HG03064 (cell line): ENCODE data around the gene KIF26A.

Source experiments
- ATAC-seq: cut with Tn5 transposase; IDR thresholded peaks from one replicate; pipeline ENCODE4 v1.9.1; 2021; ENCODE audit warnings: low read depth; ENCODE audit not compliant: unreplicated experiment

KIF26A gene

DNA sequence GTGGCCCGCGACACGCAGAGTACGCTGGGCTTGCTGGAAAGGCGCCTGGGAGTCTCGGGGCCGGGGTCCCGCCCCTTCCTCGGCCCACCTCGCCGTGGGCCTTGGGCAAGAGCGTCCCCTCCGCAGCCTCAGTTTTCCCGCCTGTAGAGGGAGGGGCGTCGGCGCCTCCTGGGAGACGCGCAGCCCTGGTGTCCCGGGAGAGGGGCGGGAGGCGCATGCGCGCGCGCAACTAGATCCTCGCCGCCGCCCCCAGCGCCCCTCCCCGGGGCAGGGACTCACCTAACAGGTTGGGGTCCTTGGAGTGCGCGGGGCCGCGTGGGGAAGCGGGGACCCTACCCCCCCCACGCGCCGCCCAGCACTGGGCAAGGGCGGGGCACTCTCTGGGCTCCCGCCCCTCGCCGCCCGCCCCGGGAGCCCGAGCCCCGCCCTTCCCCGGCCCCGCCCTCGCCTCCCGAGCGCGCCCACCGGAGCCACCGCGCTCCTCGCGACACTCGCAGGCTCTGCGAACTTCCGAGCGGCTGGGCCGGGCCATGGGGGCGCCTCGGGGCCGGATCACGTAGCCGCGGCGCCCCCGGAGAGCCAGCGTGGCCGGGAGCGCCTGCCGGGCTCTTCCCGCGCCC lies at the start of gene KIF26A:
TSS of gene KIF26A (plus strand) at position 490 of the 620 bp plus-strand sequence. CDS start 136 bp downstream, outside the sequence.
- no peak for ATAC-seq

DNA sequence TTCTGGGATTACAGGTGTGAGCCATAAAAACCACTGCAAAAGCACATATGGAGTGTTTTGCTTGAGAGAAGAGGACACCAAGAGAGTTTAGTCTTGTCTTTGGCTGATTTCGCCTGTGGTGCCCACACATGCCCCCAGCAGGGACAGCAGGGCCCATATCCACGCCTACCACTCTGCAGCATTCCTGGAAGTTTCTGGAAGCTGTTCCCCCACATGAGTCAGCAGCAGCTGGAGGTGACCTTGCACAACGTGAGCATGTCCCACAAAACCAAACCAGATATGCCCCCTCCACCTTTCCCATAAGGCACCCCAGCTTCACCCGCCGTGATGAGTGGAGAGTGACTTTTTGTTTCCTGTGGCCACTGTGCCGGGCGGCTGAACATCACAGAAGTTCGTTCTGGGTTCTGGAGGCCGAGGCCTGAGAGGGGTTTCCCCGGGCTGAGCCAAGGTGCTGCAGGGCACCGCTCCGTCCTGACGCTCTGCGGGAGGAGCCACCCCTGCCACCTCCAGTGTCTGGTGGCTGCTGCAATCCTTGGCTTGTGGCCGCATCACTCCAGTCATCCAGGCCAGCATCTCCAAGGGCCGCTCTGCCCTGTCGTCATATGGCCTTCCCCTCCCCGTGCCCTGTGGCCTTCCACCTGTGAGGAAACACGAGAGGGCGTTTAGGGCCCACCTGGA lies 48.2 kb upstream of the KIF26A start:
- ATAC-seq = no peak

DNA sequence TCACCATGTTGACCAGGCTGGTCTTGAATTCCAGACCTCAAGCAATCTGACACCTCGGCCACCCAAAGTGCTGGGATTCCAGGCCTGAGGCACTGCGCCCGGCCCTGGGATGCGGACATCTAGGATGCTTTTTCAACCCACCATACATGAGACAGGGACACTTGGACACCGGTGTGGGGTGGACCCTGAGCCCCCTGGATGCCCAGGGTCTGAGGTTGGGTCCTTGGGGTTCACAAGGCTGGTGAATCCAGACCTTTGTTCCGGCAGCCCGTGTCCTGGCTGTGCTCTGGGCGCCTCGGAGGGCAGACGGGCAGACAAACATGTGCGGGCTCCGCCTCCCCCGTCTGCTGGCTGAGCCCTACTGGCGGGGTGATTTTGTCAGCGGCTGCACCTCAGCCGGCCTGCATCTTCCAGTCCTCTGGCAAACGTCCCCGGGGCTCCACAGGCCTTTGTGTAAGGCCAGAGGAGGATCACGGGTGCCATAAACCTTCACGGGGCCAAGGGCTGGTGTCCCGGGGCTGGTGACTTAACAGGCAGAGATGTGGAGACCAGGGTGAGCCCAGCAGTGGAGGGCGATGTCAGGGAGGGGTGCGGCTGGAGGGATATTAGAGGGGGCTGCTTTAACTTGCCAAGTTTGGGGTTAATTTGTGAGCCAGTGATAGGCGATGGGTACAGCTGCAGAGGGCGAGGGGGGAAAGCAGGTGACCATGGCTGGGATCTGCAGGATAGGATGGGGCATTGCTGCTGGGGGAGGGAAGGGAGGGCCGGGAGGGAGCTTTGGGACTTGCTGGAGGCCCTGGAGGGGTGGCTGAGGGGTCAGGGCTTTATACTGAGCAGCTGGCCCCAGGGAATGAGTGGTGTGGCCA lies 47.1 kb upstream of the KIF26A start:
- no peak for ATAC-seq

DNA sequence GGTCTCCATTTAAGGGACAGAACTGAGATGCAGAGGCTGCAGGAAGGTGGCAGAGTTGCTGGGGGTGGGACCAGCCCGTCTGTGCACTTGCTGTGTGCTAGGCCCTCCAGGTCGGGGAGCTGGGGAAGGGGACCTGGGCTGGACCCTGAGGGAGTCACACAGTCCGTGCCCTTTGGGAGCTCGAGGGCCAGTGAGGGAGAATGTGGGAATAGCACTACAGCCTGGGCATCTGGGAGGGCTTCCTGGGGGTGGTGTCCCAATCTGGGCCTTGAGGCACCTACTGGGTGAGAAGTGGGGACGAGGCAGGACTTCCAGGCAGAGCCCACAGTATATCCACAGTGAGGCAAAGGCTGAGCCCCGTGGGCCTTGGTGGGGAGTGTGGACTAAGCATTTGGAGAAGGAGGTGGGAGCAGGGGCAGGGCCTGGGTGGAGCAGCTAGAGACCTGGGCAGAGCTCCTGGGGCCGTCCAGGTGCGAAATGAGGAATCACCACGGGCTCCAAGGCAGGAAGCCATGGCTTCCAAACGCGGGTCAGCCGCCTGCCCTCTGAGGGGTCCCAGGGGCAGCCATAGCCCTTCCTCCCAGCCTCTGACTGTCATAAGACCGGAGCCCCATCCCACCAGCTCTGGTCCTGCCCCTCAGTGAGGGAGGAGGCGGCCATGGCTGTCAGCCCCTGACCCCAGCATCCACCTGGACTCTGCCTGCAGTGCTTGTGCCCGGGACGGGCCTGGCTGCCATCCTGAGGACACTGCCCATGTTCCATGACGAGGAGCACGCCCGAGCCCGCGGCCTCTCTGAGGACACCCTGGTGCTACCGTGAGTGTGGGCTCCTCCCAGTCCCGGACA lies 46.2 kb upstream of the KIF26A start:
- ATAC-seq = no peak

DNA sequence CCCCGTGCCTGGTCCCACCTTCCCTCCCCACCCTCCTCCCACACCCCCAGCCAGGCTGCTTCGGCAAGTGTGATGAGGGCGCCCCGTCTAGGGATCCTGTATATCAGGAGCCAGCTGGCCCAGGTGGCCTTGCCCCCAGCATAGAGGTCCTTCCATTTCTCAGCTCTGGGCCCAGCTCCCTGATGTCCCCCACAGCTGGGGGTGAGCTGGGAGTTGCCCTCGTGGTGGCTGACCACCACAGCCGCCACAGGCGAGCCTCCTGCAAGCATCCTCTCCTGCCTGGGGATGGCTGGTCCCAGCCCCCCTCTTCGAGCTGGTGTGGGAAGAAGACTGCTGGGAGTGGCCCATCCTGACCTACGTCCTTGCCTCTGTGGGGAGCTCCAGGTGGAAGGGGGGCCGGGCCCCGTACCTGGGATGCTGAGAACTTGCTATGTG lies 45.4 kb upstream of the KIF26A start:
- ATAC-seq = no peak

DNA sequence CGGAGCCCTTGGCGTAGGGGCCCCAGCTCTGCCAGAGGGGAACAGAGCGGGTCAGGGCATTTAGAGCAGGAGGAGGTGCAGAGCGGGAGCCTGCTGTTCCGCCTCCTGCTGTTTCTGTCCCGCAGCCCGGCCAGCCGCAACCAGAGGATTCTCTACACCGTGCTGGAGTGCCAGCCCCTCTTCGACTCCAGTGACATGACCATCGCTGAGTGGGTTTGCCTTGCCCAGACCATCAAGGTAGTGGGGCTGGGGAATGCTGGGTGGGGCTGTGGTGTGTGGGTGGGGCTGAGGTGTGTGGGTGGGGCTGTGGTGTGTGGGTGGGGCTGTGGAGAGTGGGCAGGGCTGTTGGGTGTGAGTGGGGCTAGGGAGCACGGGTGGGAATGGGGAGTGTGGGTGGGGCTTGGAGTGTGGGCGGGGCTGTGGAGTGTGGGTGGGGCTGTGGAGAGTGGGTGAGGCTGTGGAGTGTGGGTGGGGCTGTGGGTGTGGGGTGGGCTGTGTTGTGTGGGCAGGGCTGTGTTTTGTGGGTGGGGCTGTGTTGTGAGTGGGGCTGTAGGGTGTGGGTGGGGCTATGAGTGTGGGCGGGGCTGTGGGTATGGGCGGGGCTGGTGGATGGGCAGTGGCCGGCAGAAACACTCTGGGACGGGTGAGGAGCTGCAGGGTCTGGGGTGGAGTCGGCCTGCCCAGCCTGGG lies 44.9 kb upstream of the KIF26A start:
- no peak for ATAC-seq

DNA sequence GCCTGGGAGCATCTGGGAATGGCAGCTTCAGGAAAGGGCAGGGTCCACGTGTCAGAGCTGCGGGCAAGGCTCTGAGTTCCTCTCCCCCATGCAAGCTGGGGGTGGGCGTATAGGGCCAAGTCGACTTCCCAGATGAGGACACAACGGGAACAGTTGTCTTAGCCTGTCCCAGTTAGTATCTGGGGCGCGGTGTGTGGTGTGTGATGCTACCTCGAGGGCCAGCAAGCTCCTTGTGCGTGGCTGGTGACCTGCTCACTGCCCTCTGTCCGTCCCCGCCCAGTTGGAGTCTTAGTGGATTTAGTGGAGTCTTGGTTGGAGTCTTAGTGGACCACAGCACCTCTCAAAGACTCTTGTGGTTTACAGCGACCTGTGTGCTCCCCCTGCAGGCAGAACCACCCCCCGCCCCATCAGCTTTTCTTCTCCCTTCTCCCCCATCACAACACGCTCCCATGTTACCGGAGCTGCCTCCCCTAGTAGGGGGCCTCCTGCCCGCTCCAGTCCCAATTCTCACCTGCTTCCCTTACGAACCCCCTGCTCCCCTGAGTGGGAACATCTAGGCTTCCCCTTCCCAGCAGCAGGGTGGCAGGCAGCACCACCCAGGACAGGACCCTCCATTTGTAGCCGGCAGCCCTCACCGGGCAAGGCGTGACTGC lies 44.2 kb upstream of the KIF26A start:
- no peak for ATAC-seq

DNA sequence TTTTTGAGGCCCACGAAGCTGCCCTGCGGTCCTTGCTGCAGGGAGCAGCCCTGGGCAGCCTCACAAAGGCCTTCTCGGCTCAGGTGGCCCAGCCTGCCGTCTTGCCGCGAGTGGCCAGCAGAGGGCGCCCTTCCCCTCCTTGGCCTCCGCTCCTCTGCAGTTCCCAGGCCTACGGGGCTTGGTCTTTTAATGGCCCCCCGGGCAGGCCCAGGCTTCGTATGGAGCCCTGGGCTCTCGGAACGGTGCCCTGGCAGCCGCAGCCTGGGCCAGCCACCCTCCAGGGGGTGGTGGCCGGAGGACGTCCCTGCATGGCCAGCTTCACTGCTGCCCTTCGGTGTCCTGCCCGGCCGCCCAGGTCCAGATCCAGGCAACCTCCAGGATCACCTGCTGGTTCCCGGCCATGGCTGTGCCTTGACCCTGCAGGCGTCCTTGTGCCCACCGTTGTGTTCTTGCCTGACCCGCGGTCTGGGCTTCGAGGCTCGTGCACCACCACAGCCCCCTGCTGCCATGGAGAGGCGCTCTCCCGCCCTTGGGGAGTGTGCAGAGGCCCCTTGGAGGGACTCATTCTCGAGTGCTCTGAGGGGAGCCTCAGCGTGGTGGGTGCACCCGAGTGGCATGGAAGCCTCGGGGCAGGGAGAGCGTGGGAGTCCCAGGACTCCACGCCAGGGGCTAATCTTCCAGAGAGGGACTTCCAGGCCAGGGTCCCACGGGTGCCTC lies 43.5 kb upstream of the KIF26A start:
- no peak for ATAC-seq

DNA sequence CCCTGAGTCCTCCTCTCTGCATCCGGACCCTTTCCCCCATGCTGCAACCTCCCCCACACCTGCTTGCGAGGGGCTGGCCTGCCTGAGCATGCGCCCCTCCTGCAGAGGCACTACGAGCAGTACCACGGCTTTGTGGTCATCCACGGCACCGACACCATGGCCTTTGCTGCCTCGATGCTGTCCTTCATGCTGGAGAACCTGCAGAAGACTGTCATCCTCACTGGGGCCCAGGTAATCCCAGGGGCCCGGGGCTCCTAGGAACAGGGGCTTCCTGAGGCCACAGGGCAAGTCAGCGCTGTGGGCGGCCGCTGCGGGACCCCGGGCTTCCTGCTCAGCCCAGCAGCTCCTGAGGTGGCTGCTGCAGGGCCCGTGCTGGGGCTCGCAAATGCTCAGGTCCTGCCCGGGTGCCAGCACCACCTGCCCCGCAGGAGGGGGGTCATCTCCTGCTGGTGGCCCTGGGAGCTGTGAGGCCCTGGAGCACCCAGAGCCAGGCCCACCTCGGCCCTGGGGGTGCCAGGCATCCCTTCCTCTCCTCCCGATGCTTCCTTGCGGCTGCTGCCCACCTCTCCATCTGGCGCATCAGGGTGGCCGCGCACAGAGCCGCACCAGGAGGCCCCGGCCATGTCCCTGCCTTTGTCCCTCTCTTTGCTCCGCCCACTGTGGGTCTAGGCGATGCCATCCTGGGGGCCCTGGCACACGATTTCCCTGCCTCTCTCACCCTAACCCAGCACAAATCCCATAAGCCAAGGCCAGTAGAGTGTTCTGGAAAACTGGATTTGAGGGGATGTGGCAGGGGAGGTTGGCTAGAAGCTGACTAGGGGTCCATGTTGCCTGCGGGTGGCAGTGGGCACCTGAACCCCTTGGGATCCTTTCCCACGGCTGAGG lies 42.7 kb upstream of the KIF26A start:
- no peak for ATAC-seq

DNA sequence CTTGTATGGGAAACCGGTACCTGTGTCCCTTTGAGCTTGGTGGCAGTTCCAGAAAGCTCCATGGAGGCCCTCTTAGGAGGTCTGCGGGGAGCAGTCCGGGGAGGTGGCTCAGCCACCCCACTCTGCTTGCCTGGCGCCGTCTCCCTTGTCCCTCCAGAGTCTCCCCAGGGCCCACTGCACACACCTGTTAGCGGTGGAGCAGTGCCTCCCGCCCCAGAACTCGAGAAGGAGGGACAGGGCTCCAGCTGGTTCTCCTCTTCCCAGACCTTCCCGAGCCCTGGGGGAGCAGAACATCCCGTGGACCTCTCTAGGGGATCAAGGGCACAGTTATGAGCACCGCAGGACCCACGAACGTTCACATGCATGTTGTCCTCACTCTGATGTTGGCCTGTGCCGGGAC lies 42.1 kb upstream of the KIF26A start:
- ATAC-seq = no peak

DNA sequence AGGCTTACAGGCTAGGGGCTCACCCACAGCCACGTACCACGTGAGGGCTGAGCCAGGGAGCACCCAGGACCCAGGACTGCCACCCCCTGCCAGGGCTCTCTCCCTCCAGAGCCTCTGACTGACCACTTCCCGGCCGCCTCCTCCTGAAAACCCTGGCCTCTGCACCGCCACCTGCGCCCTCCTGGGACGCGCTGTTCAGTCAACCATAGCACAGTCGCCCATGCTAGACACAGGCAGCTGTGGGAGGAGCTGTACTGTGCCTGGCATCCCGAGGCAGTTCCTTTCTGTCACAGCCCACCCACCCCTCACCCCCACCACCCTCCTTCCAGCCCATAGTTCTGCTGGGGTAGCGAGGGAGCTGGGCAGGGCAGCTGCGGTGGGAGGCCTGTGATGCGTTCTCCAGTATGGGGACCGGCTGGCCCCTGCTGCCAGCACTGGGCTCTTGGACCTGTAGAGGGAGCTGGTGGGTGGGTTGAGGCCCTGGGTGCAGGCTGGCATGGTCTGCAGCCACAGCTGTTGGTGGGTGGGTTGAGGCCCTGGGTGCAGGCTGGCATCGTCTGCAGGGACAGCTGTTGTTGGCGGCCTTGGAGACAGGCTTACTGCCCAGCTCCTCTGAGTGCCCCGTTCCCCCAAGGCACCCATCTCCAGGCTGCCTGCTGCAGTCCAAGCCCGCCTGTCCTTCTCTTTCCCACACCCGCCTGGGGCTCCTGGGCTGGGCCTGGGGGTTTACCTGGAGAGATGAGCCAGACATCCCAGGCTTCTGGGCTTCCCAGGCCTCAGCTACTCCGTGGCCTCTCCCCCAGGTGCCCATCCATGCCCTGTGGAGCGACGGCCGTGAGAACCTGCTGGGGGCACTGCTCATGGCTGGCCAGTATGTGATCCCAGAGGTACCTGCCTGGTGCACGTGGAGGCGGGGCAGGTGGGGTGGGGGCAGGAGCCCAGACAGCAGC lies 41.4 kb upstream of the KIF26A start:
- no peak for ATAC-seq

DNA sequence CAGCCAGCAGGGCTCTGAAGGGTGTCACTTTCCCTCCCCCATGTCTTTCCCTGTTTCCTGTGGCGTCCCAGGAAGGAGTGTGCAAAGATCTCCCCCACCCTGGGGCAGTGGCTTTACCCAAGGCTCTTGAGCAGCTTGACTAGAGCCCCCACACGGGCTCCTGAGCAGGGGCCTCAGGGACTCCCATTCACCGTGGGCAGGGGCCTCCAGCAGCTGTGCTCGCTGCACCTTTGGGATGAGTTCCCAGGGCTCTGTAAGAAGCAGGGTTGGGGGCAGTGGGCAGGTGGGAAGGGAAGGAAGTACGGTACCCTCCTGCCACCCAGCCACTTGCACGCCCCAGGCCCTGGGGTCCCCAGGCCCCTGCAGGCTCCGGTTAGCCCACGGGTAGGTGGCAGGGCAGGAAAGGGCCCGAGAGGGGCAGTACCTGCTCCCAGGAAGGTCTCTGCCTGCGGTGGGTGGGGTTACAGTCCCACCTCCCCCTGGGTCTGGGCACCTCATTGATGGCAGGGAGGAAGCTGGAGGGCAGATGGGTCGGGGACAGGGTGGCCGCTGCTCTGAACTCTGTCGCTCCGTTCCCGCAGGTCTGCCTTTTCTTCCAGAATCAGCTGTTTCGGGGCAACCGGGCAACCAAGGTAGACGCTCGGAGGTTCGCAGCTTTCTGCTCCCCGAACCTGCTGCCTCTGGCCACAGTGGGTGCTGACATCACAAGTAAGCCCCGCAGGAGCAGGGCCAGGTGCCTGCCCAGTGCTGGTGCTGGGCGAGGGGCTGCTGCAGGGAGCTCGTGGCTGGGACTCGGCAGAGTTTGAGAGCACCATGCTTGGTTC lies 39.9 kb upstream of the KIF26A start:
- no peak for ATAC-seq

DNA sequence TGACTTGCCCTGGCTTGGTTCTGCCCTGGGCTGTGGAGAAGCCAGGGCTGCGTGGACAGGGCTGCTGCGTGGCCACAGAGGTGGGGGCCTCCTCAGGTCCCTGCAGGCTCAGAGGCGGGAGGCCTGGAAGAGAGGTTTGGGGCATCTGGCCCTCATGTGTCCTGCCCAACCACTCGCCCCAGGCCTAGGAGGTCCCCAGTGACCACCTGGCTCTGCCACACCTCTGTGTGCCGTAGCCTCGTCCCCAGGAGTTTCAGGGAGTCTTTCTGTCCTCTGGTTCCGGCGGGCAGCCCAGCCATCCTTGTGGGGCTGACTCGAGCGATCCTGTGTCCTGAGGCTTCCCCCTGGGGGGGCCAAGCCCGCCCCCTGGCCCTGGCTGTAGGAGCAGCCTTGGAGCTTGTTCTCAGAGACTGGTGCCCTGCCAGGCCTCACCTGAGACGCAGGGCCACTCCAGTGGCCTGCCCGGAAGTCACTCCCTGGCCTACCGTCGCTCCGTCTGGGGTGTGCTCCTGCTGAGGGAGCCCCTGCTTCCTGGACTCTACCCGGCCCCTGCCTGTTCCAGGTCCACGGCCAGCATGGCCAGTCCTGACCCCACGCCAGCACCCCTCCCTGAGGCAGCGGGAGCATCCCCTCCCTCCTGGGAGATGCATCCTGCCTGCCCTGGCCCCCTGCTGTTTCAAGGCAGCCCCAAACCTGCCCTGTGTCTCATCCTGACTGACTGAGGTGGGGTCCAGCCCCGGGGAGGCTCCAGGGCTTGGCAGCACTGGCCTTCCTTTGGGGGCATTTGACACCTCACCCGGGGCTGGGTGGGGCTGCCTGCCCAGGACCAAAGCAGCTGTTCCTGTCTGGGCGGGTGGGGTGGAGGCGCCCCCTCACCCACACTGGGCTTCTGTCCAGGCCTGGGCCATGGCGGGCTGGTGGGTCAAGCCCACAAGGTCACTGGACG lies 39.0 kb upstream of the KIF26A start:
- ATAC-seq = no peak

DNA sequence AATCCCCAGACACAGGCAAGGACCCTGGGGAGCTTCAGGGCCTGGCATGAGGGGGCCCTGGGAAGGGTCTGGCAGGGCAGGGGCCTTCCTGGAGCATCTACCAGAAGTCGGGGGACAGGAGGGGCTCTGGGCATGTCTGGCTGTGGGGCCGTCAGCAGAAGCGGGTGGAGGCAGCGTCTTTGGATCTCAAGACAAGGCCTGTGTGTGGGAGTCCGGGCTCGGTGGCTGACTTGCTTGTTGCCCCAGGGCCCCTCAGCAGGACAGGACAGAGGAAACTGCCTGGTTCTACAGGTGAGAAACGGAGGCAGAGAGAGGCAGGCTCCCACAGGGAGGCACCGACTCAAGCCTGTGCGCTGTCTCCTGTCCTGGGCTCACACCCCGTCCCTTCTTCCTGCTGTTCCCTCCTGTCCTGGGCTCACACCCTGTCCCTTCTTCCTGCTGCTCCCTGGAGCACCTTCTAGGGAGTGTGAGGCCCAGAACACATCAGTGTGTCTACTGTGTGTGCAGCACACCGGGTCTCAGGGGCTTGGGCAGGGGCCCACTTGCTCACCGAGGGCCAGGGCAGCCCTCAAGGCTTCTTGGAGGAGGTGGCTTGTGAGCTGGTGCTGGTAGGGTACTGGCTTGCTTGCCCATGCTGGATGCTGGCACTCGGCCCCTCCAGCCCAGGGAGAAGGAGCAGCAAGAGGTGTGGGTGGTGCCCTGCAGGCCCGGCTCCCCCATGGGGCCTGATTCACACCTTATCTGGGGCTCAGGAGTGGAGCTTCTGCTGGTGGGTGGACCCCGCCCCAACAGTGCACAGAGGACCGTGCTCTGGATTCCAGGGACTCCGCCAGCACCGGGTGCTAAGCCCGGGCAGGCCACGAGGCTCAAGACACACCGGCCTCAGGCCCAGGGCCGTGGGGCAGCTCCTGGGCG lies 38.0 kb upstream of the KIF26A start:
- ATAC-seq = no peak
